ENCODE data around the gene THAP5.

- TF ChIP-seq CTCF (IDR thresholded peaks at IDR 0.05; ENCODE audit: borderline replicate concordance, extremely low read depth, low read length, poor library complexity, severe bottlenecking) (no peak), EZH2 (IDR thresholded peaks at IDR 0.05; ENCODE audit: borderline replicate concordance, low read depth, low read length, severe bottlenecking) (no peak)
These were observed 44.5 kb upstream of the THAP5 start for GRCh38 chr7:108613949-108614381.

All from DND-41 (cell line).